ENCODE data around the gene GLRA2.

GRCh38 chrX:14717949-14718348, 188.6 kb downstream of the GLRA2 start:
- TF ChIP-seq GATA2 (IDR thresholded peaks at IDR 0.05; ENCODE audit: low read depth, low read length) (no peak), GATA3 (IDR thresholded peaks at IDR 0.05; ENCODE audit: low read depth, low read length) (no peak)
